Right kidney (tissue), 1 donor: ENCODE data around the gene HTR1E.
"Not testable (repeated sequence)": the region's sequence is repeated elsewhere in the genome, so short reads cannot be mapped to it uniquely, and the experiment has no call there.

Experiments used
- DNase-seq: peaks from one replicate; pipeline ENCODE4 v3.0.0-alpha.2; 2016

HTR1E gene

DNA sequence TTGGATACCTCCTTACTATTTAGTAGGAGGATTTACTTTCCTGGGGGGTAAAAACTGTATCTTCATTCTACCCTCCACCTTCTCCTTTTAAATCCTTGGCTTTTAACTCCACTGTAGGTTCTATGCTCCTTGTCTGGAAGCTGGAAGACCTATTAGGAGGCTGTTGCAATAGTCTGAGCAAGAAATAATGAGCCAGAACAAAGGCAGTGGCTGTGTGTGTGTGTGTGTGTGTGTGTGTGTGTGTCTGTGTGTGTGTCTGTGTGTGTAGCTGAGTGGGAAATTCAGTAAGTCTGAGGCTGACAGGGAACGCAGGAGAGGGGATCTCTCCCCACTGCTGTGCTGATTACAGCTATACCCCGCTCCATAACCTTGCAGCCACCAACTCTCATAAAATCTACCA is 35.8 kb downstream of the HTR1E start:
- DNase-seq, result no peak

DNA sequence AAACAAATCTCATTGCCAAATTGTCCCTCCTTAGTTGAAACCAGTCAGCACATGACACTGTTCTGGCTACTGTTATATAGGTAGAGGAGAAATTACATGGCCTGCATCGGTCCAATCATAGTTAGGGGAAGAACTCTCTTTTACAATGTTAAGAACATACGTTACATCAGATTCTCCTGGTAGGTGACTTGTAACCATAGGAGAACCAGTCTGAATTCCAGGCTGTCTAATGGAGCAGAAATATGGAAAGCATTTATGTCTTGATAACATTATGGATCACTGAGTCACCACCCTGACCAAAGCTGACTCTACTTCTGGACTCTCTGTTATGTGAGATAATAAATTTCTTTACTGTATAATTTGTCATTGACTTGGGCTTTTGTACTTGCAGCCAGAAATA is 40.9 kb downstream of the HTR1E start:
- DNase-seq, result no peak

DNA sequence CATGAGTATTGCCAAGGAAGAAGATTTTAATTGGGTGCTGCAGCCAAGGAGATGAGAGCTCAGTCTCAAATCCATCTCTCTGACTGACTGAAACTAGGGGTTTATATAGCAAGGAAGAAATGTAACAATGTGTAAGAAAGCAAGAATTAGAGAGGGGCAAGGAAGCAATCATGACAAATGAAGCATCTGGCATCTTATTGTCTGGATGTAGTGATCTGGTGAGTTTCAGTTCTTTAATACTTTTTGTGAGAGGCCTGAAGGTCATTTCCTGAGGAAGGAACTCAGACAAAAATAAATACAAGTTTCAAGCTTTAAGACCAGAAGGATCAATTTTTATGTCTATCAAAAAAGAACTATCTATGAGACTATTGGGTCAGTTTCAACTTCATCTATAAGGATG is 64.2 kb downstream of the HTR1E start:
- no peak for DNase-seq

DNA sequence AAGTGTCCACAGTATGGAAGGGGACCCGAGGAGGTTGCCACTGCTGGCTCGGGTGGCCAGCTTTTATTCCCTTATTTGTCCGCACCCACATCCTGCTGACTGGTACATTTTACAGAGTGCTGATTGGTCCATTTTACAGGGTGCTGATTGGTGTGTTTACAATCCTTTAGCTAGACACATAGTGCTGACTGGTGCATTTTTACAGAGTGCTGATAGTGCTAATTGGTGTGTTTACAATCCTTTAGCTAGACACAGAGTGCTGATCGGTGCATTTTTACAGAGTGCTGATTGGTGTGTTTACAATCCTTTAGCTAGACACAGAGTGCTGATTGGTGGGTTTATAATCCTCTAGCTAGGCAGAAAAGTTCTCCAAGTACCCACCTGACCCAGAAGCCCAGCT is 65.1 kb downstream of the HTR1E start:
- not testable (repeated sequence) for DNase-seq

DNA sequence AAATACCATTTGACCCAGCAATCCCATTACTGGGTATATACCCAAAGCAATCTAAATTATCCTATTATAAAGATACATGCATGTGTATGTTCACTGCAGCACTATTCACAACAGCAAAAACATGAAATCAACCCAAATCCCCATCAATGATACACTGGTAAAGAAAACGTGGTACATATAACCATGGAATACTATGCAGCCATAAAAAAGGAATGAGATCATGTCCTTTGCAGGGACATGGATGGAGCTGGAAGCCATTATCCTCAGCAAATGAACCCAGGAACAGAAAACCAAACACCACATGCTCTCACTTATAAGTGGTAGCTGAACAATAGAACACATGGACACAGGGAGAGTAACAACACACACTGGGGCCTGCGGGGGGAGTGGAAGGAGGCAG is 69.2 kb downstream of the HTR1E start:
- not testable (repeated sequence) for DNase-seq

DNA sequence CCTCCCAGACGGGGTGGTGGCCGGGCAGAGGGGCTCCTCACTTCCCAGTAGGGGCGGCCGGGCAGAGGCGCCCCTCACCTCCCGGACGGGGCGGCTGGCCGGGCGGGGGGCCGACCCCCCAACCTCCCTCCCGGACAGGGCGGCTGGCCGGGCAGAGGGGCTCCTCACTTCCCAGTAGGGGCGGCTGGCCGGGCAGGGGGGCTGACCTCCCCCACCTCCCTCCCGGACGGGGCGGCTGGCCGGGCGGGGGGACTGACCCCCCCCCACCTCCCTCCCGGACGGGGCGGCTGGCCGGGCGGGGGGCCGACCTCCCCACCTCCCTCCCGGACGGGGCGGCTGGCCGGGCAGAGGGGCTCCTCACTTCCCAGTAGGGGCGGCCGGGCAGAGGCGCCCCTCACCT is 72.3 kb downstream of the HTR1E start:
- DNase-seq, result not testable (repeated sequence)

DNA sequence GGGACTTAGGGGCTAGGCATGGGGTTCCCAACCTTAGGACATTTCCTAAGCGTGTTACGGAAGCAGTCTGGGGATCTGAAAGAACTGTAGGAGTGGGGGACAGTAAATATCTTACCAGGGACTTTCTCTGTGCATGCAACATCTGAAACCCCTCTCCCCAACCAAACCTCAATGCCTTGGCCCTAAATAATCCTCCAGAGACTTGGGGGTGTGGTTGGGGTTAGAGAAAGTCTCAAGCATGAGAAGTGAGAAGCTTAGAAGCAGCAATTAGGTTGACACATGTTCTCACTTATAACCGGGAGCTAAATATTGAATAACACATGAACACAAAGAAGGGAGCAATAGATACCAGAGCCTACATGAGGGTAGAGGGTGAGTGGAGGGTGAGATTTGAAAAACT is 74.7 kb downstream of the HTR1E start:
- no peak for DNase-seq

DNA sequence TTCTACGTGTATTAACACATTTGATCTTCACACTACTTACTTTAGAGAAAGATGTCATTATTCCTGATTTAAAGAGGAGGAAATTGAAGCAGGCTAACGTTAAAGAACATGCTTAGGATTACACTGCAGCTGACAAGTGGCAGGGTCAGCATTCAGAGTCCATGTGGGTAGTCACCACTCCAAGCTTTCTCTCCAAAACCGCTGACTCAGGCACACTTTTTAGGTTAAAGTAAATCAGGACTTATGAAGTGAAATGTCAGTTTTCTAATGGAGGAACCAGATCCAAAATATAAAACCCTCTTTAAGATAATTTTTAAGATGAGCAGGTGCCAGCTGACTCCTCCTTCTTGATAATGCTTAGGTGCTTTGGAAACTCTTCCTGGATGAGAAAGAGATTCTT is 75.4 kb downstream of the HTR1E start:
- no peak for DNase-seq

DNA sequence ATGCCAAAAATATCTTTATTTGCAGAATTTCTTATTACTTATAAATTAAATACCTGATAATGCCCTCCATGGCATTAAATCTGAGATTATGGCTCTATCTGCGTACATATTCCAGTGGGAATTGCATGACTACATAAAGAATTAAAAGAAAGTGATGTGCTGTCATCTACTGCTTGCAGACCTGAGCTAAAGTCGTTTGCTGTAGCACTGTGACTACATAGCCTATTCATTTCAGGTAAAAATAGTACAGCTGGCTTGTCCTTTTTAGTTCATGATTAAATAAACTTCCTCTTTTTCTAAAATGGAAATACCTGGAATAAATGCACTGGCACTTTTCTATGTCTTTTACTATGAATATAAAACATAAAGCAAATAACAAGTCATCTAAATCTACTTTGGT is 79.4 kb downstream of the HTR1E start:
- DNase-seq, result no peak

DNA sequence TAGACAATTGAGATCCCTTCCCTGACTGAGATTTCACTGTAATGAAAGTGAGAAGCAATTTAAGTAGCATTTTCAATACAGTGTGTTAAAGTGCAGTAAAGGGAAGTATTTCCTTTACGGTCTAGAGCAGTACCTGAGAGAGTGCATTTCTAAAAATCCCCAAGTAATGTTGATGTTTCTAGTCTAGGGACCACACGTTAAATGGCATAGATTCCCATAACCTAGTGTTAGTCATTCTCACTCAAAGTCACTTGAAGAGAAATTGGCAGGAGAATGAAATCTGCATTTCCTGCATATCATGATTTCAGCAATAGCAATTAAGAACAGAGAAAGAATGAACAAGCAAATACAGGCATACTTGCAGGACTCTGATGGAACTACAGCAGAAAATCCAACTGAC is 89.7 kb downstream of the HTR1E start:
- no peak for DNase-seq

DNA sequence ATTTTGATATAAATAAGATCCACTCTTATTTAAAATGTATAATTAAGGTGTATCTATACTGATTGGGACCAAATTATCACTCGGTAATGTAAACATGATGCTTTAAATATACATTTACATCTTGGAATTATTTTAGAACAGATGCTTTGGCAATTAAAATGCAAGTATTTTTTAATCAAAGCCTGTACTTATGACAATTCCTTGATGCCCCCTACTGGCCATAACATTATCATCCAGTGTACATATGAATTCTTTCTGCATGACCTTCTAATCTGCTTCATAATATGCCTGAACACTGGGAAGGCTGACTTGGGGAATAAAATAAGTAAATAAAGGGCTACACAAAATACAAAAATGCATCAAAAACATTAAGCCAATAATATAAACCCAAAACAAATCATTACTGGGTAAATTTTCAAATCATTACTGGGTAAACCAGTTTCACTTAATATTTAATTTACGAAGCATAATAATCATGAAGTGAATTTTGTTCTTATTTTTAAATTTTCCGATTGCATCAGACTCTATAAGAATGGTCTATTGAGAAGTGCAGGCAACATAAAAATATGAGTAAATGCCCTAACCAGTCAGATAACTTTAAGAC is 92.5 kb downstream of the HTR1E start:
- no peak for DNase-seq

DNA sequence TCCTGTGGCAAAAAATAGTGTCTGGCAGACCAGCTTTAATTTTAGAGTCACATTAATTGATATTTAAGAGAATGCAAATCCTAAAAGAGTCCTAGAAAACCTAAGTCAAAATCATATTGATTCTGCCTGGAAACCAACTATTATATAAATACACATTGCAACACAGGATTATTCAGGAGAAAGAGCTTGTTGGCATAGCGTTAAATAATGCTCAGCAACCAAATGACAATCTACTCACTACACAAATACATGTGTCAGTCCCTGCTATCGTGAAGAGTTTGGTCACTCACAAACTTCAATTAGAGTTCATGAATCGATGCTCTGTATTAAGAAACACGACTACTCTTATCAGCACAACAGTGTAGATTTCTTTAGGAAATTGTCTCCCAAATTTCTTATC is 103.4 kb downstream of the HTR1E start:
- no peak for DNase-seq

DNA sequence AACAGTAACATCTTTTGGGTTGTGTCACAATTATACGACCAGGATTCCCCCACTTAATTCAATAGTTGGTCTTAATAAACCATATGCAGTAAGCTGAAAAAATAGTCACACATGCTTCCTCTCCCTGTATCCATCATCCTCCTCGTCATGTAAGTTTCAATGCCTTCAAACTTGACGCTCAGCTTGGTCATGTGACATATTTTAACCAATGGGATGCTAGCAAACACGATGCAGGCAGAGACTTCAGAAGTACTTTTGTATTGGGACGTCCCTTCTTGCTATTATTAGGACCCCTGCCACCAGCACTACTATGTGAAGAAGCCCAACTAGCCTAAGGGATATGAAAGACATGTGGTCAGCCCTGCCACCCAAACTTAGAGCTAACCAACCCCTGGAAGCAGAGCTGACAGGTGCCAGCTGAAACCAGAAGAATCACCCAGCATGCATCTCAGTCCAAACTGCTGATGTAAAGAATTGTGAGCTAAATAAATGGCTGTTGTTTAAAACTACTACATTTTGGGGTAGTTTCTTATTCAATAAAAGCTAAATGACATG is 108.3 kb downstream of the HTR1E start:
- no peak for DNase-seq

DNA sequence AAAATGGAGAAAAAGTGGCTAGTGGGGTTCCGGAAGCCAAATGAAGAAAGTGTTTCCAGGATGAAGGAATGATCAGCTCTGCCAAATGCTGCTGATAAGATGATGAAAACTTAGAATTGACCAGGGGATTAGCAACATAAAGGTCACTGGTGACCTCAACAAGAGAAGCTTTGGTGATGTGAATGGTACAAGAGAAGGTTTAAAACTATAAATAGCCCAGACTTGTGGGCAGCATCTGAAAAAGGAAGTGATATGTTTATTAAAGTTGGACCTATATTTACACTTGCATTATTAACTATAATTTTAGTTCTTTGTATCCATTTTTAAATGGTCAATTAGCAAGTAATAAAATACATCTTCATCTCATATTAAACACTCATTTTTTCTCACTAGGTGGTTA is 112.5 kb downstream of the HTR1E start:
- DNase-seq, result no peak

DNA sequence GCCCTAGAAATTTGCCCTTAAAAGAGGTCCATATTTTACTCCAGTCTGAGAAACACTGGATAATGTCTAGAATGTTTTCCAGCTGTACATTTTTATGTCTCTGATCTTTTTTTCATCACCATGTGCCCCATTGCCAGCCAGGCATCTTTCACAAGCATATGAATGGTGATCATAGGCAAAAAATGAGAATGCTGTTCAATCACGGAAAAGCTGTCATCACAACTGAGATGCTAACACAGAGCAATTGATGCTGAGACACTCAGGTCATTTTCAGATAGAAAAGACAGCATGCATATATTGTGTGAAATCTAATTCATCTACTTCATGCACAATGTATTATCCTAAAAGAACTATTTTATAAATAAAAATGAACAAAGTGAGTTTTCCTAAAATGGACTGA is 116.0 kb downstream of the HTR1E start:
- DNase-seq, result no peak

DNA sequence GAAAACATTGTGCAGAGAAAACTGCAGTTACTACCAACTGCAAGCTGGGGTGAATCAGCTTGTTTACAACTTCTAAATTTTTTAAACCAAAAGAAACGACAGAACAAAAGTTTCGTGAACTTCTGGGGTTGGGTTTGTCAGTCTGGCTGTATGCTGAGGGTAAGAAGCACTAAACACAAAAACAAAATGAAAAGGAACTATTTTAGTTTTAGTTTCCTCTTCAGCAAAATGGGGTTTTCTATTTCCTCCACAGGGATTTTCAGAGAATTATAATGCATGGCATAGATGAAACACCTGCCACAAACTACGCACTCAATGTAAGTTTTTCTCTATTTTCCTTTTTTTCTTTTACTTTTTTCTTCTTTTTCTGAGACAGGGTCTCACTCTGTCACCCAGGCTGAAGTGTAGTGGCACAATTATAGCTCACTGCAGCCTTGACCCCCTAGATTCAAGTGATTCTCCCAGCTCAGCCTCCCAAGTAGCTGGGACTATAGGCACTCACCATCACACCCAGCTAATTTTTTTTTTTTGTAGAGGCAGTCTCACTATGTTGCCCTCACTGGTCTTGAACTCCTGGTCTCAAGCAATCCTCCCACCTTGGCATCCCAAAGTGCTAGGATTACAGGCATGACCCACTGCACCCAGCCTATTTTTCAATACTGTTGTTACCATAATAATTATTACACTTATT is 117.0 kb downstream of the HTR1E start:
- no peak for DNase-seq

DNA sequence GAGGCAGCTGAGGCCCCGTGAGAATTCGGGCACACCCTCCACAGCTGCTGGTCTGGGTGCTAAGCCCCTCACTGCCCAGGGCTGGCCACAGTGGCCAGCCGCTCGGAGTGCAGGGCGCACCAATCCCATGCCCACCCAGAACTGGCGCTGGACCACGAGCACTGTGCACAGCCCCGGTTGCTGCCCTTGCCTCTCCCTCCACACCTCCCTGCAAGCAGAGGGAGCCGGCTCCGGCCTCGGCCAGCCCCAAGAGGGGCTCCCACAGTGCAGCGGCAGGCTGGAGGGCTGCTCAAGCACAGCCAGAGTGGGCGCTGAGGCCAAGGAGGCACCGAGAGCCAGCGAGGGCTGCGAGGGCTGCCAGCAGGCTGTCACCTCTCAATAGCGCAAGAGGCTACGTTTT is 122.6 kb downstream of the HTR1E start:
- no peak for DNase-seq

DNA sequence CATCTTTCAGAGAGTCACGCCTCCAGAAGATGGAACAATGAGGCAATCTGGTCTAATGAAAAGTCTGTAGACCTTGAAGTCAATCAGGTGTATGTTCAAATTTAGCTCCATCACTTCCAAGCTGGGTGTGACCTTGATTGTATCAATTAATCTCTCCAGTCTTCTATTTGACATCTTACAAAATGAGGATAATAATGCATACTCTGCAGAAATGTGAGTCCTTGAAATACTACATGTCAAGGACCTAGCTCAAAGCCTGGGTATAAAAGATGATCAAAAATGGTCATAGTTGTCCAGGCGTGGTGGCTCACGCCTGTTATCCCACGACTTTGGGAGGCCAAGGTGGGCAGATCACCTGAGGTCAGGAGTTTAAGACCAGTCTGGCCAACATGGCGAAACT is 127.8 kb downstream of the HTR1E start:
- DNase-seq, result no peak
